Heart left ventricle (tissue), 13 donors: ENCODE measurements around the gene CCNY.

Experiments used
- CTCF ChIP-seq, 12 donors: fragments of 200-600 bp; sonication (generic) in 4 of 12; IDR thresholded peaks; one replicate each; pipeline versions ENCODE4 v1.5.0 to v1.8.0; 2018 to 2022; ENCODE audit warnings: antibody characterized with exemption in 12 of 12, mild to moderate bottlenecking in 5 of 12
- POLR2A ChIP-seq, 2 donors: fragments of 450-650 bp; IDR thresholded peaks; one replicate each; pipeline ENCODE4 v1.6.1; 2017; ENCODE audit warnings: antibody characterized with exemption in 2 of 2, mild to moderate bottlenecking in 2 of 2, moderate library complexity in 2 of 2
- donor health status: ischemic (EF 13 %, LVEDD 7.1; RV severe dilation, severe dysfunction).
- donor health status: DM: no; HTN: yes; CAD: no.
- donor health status: DM: no; HTN: no; CAD: no.
- donor health status: ischemic (EF 25% LVEDD 6.9; RV normal size, moderate dysfunction).
- donor health status: ischemic (EF 25% LVEDD 5.7; RV mildly dilated, moderate dysfunction).
- donor health status: ischemic (EF 35%, LVEDD 5.7; RV mildly dilated, moderate dysfunction).
- donor health status: nonischemic (EF 11% LVEDD 7.7; RV severe dilation, severe dysfunction).
- donor health status: DM: yes; HTN: yes; CAD: no.
- donor health status: PGD.
- donor health status: ischemic (EF 29% LVEDD 5.4; RV normal size, mild dysfunction).
- donor health status: nonischemic (EF 23%, LVEDD 6.1; RV moderate dilation, normal function).

DNA sequence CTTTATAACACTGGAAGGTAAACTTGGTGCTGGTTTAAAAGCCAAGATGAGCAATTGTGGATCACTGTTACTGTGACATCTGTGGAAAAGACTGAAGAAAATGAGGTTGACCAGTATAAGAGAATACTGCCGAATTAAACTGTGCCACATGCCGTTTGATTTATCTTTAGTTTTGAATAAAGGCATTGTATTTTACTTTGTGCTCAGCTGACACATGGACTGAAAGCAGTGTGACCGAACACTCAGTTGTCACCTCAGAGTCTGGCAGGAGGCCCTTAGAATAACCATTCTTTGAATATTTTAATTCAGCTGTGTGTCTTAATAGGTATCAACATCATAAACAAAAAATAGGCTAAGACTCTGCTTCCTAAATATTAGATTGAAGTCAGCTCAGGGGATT is 135.1 kb downstream of the CCNY start:
- no peak for TF ChIP-seq POLR2A (IDR thresholded peaks at IDR 0.05)
- no peak for TF ChIP-seq CTCF (IDR thresholded peaks at IDR 0.05)
